ENCODE measurements around the gene RPRD1A.
"Not testable (repeated sequence)": the region's sequence is repeated elsewhere in the genome, so short reads cannot be mapped to it uniquely, and the experiment has no call there.

RPRD1A gene

GRCh38 chr18:36023336-36023735, 44.0 kb downstream of the RPRD1A start:
- DNase-seq = no peak

DNA sequence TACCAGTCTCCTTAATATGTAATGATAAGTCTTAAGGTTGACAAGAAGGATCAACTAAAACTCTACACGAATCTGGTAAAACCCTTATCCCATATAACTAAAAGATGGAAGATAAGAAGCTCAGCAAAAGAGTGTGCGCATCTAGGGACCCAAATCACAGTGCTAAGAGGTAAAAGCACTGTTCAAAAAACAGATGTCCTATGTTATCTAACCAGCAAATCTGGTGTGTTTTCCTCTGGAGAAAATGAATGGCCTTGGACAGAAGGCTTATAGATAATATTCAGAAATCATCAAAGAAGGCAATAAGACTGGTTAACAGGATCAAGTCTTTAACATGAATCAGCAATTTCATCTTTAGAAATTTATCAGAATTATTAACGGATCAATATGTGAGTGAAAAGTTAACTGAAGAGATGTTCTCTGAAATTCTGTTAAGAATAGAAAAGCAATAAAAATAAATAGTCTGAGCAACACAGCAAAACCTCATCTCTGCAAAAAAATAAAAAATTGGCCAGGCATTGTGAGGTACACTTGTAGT, 47.1 kb downstream of the RPRD1A start:
- DNase-seq = no peak

DNA sequence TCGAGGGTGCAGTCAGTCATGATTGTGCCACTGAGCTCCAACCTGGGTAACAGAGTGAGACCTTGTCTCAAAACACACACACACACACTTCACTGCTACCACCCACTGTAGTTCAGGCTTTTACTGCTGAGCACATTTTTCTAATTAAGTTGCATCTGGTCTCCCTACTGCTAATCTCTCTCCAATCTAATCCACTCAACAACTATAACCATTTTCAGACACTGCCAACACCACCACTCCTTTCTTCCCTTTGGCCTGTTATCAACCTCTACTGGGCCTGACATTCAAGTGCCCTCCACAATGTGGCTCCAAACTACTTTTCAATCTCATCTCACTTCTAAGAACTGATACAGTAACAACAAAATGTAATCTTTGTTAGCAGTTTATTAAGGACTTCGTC, 50.1 kb downstream of the RPRD1A start:
- DNase-seq = no peak

DNA sequence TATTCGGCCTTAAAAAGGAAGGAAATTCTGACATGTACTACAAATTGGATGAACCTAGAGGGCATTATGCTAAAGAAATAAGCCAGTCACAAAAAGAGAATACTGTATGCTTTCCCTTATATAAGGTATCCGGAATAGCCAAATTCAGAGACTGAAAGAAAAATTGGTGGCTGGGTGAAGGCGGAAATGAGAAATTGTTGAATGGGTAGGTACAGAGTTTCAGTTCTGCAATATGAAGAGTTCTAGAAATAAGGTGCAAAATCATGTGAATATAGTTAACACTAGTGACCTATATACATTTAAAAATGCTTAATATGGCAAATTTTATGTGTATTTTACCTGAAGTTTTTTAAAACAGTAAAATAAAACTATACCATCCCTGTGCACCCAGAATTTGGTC, 51.7 kb downstream of the RPRD1A start:
- DNase-seq = no peak

- DNase-seq = no peak
Measured at GRCh38 chr18:36012891-36013290, 54.5 kb downstream of the RPRD1A start.

DNA sequence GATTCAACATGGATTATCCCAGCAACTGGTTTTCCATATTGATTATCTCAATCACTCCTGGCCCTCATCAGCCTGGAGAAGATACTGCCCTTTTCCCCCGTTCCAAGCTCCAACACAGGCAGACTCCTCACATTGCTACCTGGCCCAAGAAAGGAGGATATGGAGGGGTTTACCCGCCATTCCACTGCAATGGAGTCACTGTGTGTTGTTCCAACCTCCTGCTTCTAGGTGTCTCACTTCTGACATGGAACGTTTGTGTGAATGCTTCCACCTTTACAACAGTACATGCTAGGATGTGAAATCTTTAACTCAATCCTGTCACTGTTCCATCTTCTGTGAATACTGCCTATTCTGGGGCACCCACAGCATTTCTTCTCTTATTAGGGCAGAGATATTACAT, 58.1 kb downstream of the RPRD1A start:
- DNase-seq = no peak

DNA sequence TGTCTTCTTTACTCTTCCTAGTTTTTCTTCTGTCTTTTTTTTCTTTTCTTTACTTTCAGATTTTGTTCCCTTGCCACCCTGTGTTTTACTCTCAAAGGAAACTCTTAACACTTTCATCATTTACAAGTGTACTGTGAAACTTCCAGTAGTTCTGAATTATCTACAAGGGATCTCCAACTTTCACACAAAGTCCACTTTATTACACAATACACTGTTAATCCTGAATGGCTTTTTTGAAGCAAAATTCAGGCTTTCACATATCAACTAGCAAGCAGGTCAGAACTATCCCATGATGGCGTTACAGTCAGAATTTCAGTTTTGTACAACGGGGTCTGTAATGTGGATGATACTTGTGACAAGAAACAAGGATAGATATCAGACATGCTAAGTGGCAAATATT, 60.4 kb downstream of the RPRD1A start:
- DNase-seq = no peak

DNA sequence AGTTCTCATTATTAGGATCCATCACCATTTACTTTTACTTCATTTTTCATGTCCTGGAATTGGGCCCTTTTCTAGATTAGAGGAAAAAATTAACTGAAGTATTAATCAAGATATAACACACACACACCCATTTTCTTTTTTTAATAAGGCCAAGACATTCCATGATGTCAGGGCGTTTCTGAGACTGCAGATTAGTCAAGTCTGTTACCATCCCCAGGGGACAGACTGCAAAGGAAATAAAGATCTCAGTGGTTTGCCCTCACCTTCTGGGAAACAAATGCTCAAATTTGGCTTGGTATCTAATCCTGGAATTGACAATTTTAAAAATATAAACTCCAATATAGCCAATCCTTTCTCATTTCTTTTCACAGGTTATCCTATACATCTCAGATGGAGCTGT, 67.4 kb downstream of the RPRD1A start:
- DNase-seq = no peak

DNA sequence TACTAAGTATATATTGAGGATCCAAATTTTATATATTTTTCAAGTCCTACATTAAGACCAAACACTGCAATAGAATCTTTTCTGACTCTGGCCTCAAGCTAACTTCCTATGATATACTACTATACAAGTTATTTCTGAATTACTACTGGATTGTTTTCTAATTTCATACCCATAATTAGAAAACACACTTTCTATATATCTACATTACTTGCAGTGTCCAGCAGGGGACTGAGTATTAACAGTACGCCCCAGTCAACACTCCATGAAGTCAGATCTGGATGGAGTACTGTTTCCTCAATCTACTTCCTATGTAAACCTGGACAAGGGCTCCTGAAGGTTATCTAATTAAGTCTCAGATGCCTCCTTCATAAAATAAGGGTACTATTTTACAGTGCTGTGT, 68.4 kb downstream of the RPRD1A start:
- DNase-seq = no peak

DNA sequence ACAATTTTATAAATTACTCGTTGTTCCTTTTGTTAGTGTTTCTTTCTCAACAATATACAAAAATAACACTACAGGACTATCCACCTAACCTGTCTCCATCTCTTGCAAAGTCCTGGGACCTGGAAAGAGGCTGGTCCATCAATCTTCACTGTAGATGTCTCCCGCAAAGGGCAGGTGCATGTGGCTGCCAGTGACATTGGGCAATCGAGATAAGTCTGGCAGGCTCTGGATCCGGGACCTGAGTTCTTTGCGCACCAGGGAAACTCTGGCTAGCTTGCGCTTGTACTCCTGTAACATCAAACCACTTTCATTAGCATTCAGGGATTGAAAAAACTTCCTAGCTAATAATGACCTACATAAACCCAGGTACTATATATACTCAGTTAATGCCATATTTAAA, 74.3 kb downstream of the RPRD1A start:
- no peak for DNase-seq

DNA sequence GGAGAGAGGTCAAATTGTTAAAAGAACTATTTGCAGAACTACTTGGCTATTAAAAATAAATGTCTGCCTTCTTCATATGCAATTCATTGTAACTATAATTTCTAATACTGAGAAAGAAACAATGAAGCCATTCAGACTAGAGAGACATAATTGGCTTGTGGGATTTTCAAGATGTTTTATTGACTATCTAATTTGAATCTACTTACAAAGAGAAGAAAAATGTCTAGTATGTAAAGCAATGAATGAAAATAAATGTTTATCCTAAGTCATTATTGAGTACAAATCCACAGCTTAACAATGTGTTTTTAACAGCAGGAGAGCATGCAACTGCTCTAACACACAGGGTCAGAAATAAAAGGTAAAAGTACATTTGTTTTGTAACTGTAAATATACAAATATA, 75.7 kb downstream of the RPRD1A start:
- no peak for DNase-seq

GRCh38 chr18:35983818-35984217, 83.5 kb downstream of the RPRD1A start:
- no peak for DNase-seq

DNA sequence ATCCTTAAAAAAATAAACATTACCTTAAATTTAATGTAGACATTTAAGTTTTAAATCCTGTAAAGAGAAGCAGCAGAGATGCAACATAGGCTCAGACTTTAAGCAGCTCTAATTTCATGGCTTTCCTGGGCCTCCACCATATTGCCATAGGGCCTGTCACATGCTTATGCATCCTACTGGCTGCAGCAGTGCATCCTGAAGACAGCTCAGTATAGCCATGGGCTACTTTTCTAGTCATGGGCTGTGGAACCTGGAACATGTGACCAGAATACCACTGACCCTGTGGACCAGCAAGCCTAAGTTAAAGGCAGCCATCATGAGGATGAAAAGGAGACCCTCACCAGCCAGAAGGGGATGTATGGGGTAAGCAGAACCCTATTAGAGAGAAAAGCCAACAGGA, 84.2 kb downstream of the RPRD1A start:
- no peak for DNase-seq

- DNase-seq = no peak
Measured at GRCh38 chr18:35982409-35983114, 84.8 kb downstream of the RPRD1A start.

DNA sequence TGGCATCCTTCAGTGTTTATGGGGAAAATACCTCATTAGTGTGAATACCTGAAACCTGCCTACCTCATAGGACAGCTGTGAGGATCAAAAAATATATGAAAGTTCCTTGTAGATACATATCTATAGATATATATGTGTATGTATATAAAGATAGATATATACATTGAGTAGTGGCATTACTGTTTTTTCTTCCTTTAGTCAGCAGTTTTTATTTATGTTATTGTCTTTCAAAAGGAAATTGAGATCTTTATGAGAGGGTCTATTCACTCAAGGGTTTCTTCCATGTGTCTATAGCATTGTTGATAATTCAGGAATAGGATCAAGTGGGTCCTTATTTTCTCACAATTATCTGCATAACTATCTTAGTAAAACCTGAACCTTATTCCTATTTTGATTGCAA, 88.2 kb downstream of the RPRD1A start:
- no peak for DNase-seq

DNA sequence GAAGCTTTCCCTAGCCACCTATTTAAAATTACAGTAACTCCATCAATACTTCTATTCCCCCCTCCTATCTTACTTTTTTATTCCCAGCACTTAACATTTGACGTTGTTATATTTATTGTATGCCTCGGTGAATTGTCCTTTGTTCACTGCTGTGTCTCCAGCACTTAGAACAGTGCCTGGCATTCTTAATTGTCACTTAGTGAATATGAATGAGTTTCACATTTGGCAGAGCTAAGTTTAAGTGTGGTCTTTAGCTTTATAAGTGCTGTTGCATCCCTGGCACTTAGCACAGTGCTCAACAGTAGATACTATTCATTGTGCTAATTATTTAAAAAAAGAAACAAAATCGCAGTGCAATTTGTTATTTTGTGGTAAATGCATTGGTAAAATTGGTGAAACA, 93.2 kb downstream of the RPRD1A start:
- DNase-seq = no peak

DNA sequence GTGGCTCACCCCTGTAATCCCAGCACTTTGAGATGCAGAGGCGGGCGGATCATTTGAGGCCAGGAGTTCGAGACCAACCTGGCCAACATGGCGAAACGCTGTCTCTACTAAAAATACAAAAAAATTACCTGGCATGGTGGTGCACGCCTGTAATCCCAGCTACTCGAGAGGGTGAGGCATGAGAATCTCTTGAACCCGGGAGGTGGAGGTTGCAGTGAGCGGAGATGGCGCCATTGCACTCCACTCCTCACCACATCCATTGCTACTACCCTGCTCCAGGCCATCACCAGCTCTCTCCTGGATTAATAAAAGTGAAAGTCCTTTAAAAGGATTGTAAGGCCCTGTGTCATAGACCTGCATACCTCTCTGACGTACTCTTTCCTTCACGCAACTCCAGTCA, 93.7 kb downstream of the RPRD1A start:
- DNase-seq = no peak

- DNase-seq = peak; percentile 96
Measured at GRCh38 chr18:35972197-35973000, 95.0 kb downstream of the RPRD1A start, which contains the start of gene RMP24. Gene RMP24 (plus strand): TSS chr18:35972679.

GRCh38 chr18:35971661-35972196, 95.6 kb downstream of the RPRD1A start:
- no peak for DNase-seq

- no peak for DNase-seq
Measured at GRCh38 chr18:35969676-35970075, 97.7 kb downstream of the RPRD1A start.

GRCh38 chr18:35968278-35968880, 99.0 kb downstream of the RPRD1A start:
- no peak for DNase-seq

DNA sequence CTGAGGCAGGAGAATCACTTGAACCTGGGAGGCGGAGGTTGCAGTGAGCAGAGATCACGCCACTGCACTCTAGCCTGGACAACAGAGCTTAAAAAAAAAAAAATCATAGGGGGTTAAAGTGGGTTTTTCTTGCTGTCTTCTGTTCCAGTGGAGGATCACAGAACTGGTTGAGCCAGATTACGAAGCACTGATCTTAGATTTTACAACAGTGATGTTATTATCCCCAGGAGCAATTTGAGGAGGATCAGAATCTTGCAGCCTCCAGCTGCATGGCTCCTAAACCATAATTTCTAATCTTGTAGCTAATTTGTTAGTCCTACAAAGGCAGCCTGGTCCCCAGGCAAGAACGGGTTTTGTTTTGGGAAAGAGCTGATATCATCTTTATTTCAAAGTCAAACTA, 99.5 kb downstream of the RPRD1A start:
- DNase-seq = not testable (repeated sequence)

DNA sequence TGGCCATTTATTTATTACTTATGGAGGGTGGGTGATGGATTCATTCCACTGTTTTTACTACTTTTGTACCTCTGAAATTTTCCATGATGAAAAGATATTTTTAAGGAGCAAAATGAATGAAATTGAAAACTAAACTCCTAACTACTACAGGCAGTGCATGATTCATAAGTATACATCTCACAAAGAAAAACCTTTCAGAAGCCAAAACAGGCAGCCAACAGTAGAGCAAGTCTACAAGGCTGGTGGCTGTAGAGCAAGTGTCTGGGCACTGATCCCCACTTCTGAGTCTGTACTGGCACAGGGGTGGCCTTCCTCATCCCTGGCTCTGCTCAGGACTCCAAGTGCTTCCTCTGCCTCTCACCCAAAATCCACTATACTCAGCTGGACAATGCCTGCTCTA, 103.0 kb downstream of the RPRD1A start:
- no peak for DNase-seq

DNA sequence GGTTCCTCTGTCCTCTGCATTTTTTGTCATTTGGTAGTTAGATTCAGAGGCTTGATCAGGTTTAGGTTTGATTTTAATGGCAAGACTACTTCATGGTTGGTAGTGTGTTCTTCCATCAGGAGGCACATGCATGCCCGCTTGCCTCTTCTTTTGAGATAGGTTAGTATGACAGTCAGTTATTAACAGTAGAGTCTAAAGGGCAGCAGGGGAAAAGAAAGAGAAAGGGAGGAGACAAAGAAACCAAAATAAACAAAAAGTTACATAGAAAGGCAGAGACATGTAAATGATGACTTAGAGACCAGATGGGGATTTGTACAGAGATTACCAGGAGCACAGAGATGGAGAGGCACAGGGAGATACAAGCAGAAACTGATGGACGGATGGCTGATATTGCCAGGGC, 105.0 kb downstream of the RPRD1A start:
- DNase-seq = no peak

Data from activated CD8-positive, alpha-beta memory T cell treated with anti-CD3 and anti-CD28 coated beads for 24 hours (primary cell).